Measurements from ENCODE around the gene NDUFS7.
A peak's percentile ranks its signal among the peaks of the same experiment; 100 is the strongest.

Gene NDUFS7

GRCh38 chr19:1383312-1384084 lies at the start of gene NDUFS7:
TSS of gene NDUFS7 (plus strand) at chr19:1383907. CDS start at chr19:1383927, 20 bp downstream.
- peak within 1 kb of the TSS; percentile 79 for H3K9ac ChIP-seq (ENCODE audit: low read depth, low read length)
- no peaks in the 10 kb centered on the region for H3K9me3 ChIP-seq (ENCODE audit: control insufficient read depth, insufficient read depth, low read length)
- peaks cover 6% of the 10 kb centered on the region for H3K4me1 ChIP-seq (ENCODE audit: control insufficient read depth, insufficient read depth, low read length)
- no peaks in the 10 kb centered on the region for H3K27me3 ChIP-seq (ENCODE audit: control insufficient read depth, insufficient read depth, low read length)
- peaks cover 10% of the 10 kb centered on the region for H3K36me3 ChIP-seq (ENCODE audit: control insufficient read depth, insufficient read depth, low read length)
- H3K4me3 ChIP-seq (ENCODE audit: low read depth, low read length) = peak within 1 kb of the TSS; percentile 86

GRCh38 chr19:1336079-1336684 lies 47.5 kb upstream of the NDUFS7 start:
- H3K27me3 ChIP-seq (ENCODE audit: control insufficient read depth, insufficient read depth, low read length) = no peaks in the 10 kb centered on the region
- no peaks in the 10 kb centered on the region for H3K36me3 ChIP-seq (ENCODE audit: control insufficient read depth, insufficient read depth, low read length)
- H3K4me3 ChIP-seq (ENCODE audit: low read depth, low read length) = no peak overlapping the region
- no peaks in the 10 kb centered on the region for H3K4me1 ChIP-seq (ENCODE audit: control insufficient read depth, insufficient read depth, low read length)
- no peaks in the 10 kb centered on the region for H3K9me3 ChIP-seq (ENCODE audit: control insufficient read depth, insufficient read depth, low read length)
- no peak overlapping the region for H3K9ac ChIP-seq (ENCODE audit: low read depth, low read length)

GRCh38 chr19:1340681-1341469 lies 42.8 kb upstream of the NDUFS7 start:
- no peaks in the 10 kb centered on the region for H3K27me3 ChIP-seq (ENCODE audit: control insufficient read depth, insufficient read depth, low read length)
- no peak overlapping the region for H3K4me3 ChIP-seq (ENCODE audit: low read depth, low read length)
- no peaks in the 10 kb centered on the region for H3K36me3 ChIP-seq (ENCODE audit: control insufficient read depth, insufficient read depth, low read length)
- no peaks in the 10 kb centered on the region for H3K9me3 ChIP-seq (ENCODE audit: control insufficient read depth, insufficient read depth, low read length)
- no peaks in the 10 kb centered on the region for H3K4me1 ChIP-seq (ENCODE audit: control insufficient read depth, insufficient read depth, low read length)
- no peak overlapping the region for H3K9ac ChIP-seq (ENCODE audit: low read depth, low read length)

DNA sequence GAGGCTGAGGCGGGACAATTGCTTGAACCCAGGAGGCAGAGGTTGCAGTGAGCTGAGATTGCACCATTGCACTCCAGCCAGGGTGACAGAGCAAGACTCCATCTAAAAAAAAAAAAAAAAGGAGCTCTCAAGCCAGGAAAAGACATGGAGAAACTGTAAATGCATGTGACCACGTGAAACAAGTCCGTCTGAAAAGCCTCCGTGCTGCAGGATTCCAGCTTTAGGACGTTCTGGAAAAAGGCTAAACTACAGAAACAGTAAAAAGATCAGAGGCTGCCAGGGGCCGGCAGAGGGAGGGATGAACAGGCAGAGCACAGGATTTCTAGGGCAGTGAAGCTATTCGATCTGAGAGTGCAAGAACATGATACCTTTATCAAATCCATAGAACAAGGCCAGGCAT lies 40.7 kb upstream of the NDUFS7 start:
- no peaks in the 10 kb centered on the region for H3K36me3 ChIP-seq (ENCODE audit: control insufficient read depth, insufficient read depth, low read length)
- no peak overlapping the region for H3K4me3 ChIP-seq (ENCODE audit: low read depth, low read length)
- H3K9me3 ChIP-seq (ENCODE audit: control insufficient read depth, insufficient read depth, low read length) = no peaks in the 10 kb centered on the region
- no peaks in the 10 kb centered on the region for H3K27me3 ChIP-seq (ENCODE audit: control insufficient read depth, insufficient read depth, low read length)
- no peak overlapping the region for H3K9ac ChIP-seq (ENCODE audit: low read depth, low read length)
- no peaks in the 10 kb centered on the region for H3K4me1 ChIP-seq (ENCODE audit: control insufficient read depth, insufficient read depth, low read length)

GRCh38 chr19:1349211-1349610 lies 34.5 kb upstream of the NDUFS7 start:
- no peaks in the 10 kb centered on the region for H3K36me3 ChIP-seq (ENCODE audit: control insufficient read depth, insufficient read depth, low read length)
- no peaks in the 10 kb centered on the region for H3K9me3 ChIP-seq (ENCODE audit: control insufficient read depth, insufficient read depth, low read length)
- no peaks in the 10 kb centered on the region for H3K4me1 ChIP-seq (ENCODE audit: control insufficient read depth, insufficient read depth, low read length)
- no peak overlapping the region for H3K4me3 ChIP-seq (ENCODE audit: low read depth, low read length)
- H3K9ac ChIP-seq (ENCODE audit: low read depth, low read length) = no peak overlapping the region
- no peaks in the 10 kb centered on the region for H3K27me3 ChIP-seq (ENCODE audit: control insufficient read depth, insufficient read depth, low read length)

GRCh38 chr19:1350867-1351266 lies 32.8 kb upstream of the NDUFS7 start:
- no peak overlapping the region for H3K9ac ChIP-seq (ENCODE audit: low read depth, low read length)
- H3K9me3 ChIP-seq (ENCODE audit: control insufficient read depth, insufficient read depth, low read length) = no peaks in the 10 kb centered on the region
- H3K4me1 ChIP-seq (ENCODE audit: control insufficient read depth, insufficient read depth, low read length) = peaks cover 2% of the 10 kb centered on the region
- H3K27me3 ChIP-seq (ENCODE audit: control insufficient read depth, insufficient read depth, low read length) = no peaks in the 10 kb centered on the region
- H3K4me3 ChIP-seq (ENCODE audit: low read depth, low read length) = no peak overlapping the region
- H3K36me3 ChIP-seq (ENCODE audit: control insufficient read depth, insufficient read depth, low read length) = no peaks in the 10 kb centered on the region

- H3K4me3 ChIP-seq (ENCODE audit: low read depth, low read length) = no peak overlapping the region
- no peaks in the 10 kb centered on the region for H3K27me3 ChIP-seq (ENCODE audit: control insufficient read depth, insufficient read depth, low read length)
- H3K9me3 ChIP-seq (ENCODE audit: control insufficient read depth, insufficient read depth, low read length) = no peaks in the 10 kb centered on the region
- peaks cover 7% of the 10 kb centered on the region for H3K4me1 ChIP-seq (ENCODE audit: control insufficient read depth, insufficient read depth, low read length)
- no peaks in the 10 kb centered on the region for H3K36me3 ChIP-seq (ENCODE audit: control insufficient read depth, insufficient read depth, low read length)
- no peak overlapping the region for H3K9ac ChIP-seq (ENCODE audit: low read depth, low read length)
Measured at GRCh38 chr19:1351381-1351851, 32.3 kb upstream of the NDUFS7 start.

DNA sequence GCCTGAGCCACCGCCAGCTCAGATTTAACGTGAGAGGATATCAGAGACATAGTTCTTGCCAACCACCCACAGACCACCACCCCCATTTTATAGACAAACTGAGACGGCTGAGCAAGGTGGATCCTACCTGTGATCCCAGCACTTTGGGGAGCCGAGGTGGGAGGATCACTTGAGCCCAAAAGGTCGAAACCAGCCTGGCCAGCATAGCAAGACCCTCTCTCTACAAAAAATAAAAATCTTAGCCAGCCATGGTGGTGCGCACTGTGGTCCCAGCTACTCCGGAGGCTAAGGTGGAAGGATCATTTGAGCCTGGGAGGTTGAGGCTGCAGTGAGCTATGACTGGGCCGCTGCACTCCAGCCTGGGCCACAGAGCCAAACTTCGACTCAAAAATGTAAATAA lies 30.6 kb upstream of the NDUFS7 start:
- H3K27me3 ChIP-seq (ENCODE audit: control insufficient read depth, insufficient read depth, low read length) = no peaks in the 10 kb centered on the region
- no peaks in the 10 kb centered on the region for H3K9me3 ChIP-seq (ENCODE audit: control insufficient read depth, insufficient read depth, low read length)
- H3K4me1 ChIP-seq (ENCODE audit: control insufficient read depth, insufficient read depth, low read length) = peaks cover 17% of the 10 kb centered on the region
- no peak overlapping the region for H3K9ac ChIP-seq (ENCODE audit: low read depth, low read length)
- no peaks in the 10 kb centered on the region for H3K36me3 ChIP-seq (ENCODE audit: control insufficient read depth, insufficient read depth, low read length)
- H3K4me3 ChIP-seq (ENCODE audit: low read depth, low read length) = no peak overlapping the region

GRCh38 chr19:1354970-1355567 lies 28.6 kb upstream of the NDUFS7 start:
- peaks cover 22% of the 10 kb centered on the region for H3K4me1 ChIP-seq (ENCODE audit: control insufficient read depth, insufficient read depth, low read length)
- no peaks in the 10 kb centered on the region for H3K9me3 ChIP-seq (ENCODE audit: control insufficient read depth, insufficient read depth, low read length)
- peak overlapping the region; percentile 75 for H3K4me3 ChIP-seq (ENCODE audit: low read depth, low read length)
- peaks cover 11% of the 10 kb centered on the region for H3K36me3 ChIP-seq (ENCODE audit: control insufficient read depth, insufficient read depth, low read length)
- no peaks in the 10 kb centered on the region for H3K27me3 ChIP-seq (ENCODE audit: control insufficient read depth, insufficient read depth, low read length)
- H3K9ac ChIP-seq (ENCODE audit: low read depth, low read length) = peak overlapping the region; percentile 50

DNA sequence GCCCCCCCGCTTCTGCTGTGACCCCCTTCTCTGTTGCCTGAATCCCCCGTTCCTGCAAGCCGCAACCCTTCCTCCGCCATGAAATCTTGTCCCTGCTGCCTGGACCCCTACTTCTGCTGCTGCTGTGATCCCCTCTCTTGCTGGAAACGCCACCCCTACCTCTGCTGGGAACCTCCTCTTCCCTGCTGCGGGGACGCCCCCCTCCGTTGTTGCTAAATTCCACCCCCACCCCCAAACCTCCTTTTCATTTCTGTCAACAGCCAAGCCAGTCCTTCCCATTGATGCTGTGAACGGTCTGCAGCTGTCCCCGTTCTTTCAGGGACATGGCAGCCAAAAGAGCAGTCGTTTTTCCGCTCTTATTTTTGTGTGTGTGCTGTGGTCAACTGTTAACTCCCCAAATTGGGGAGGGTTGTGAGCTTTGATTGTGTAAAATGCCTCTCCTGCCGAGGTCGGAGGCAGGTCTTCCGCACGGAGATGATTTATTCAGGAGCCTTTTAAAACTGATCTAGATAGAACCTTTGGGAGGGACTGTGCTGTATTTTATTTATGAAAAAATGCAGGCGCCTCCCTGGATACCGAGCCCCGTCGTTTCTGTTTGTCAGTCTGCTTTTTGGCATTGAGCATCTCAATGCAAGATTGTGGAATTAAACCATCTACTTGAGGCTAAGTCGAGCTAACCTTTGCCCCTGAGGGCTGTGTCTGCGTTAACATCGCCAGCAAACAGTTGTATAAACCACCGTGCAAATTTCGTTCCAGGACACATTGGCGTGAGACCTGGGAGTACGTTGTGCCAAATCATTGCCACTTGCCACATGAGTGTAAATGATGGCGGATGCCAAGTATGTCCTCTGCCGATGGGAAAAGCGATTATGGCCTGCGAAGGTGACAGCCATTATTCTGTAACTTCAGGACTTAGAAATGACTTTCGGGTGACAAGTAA lies 27.9 kb upstream of the NDUFS7 start:
- no peaks in the 10 kb centered on the region for H3K27me3 ChIP-seq (ENCODE audit: control insufficient read depth, insufficient read depth, low read length)

DNA sequence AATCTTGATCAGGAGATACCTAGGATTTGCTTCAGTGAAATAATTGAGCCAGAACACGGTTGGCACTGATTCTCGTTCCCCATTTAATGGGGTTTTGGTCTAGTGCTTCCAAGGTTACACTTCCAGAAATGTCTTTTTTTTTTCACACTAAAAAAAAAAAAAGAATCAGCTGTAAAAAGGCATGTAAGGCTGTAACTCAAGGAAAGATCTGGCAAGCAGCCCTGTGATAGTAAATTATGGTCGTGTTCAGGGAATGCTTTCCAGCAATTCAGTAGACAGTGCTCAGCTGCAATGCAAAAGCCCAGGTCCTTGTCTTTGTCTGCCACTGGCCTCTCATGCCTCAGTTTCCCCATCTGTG lies 27.2 kb upstream of the NDUFS7 start:
- H3K4me1 ChIP-seq (ENCODE audit: control insufficient read depth, insufficient read depth, low read length) = peaks cover 22% of the 10 kb centered on the region
- no peaks in the 10 kb centered on the region for H3K27me3 ChIP-seq (ENCODE audit: control insufficient read depth, insufficient read depth, low read length)
- H3K4me3 ChIP-seq (ENCODE audit: low read depth, low read length) = peak overlapping the region; percentile 75
- H3K9ac ChIP-seq (ENCODE audit: low read depth, low read length) = no peak overlapping the region
- peaks cover 17% of the 10 kb centered on the region for H3K36me3 ChIP-seq (ENCODE audit: control insufficient read depth, insufficient read depth, low read length)
- H3K9me3 ChIP-seq (ENCODE audit: control insufficient read depth, insufficient read depth, low read length) = no peaks in the 10 kb centered on the region

More for the DNA sequence above, 27.9 kb upstream of the NDUFS7 start:
- peak overlapping the region; percentile 50 for H3K9ac ChIP-seq (ENCODE audit: low read depth, low read length)
- H3K9me3 ChIP-seq (ENCODE audit: control insufficient read depth, insufficient read depth, low read length) = no peaks in the 10 kb centered on the region
- peaks cover 22% of the 10 kb centered on the region for H3K4me1 ChIP-seq (ENCODE audit: control insufficient read depth, insufficient read depth, low read length)
- H3K4me3 ChIP-seq (ENCODE audit: low read depth, low read length) = peak overlapping the region; percentile 75
- peaks cover 17% of the 10 kb centered on the region for H3K36me3 ChIP-seq (ENCODE audit: control insufficient read depth, insufficient read depth, low read length)
